T47D (cell line): ENCODE results near the gene CCDC174.

Experiments used
- DNase-seq, 2 experiments: peaks; one replicate each; pipeline versions ENCODE4 v3.0.0 to v3.0.0-alpha.2; 2011 to 2012; ENCODE audit warnings: low read depth in 1 of 2, low spot score in 1 of 2
- JUND ChIP-seq: IDR thresholded peaks from 2 replicates; pipeline ENCODE4 v1.6.1; 2012; ENCODE audit warnings: low read depth
- in situ Hi-C: cut with HindIII; loops from 2 replicates; pipeline ENCODE4 v1.10.0; 2016; ENCODE audit warnings: low sequenced_read_pairs, low pct_unique_long_range_greater_than_20kb

Gene CCDC174

DNA sequence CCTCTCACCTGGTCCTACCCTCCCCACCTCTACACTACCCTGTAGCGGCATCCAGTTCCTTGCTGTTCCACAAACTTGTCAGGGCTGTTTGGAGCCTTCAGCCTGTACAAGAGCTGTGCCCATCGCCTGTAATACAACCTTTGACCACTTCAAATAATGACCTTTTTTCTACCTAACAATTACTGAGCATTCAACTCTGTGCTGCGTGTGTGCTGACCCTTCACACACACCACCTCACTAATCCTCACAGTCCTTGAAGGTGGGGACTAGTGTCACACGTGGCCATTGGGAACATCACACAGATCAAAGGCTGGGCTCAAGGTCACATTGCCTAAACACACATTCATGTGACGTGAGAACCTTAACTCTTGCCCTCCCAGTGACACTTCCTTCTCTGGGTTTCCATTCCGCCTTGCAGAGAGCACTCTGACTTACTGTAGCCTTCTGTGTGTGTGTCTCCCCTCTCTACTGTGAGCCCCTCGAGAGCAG is 26.5 kb downstream of the CCDC174 start:
- no peak for TF ChIP-seq JUND
- in situ Hi-C loops: no loop called here
- peak in 1 of 2 experiments; percentile 11 for DNase-seq

DNA sequence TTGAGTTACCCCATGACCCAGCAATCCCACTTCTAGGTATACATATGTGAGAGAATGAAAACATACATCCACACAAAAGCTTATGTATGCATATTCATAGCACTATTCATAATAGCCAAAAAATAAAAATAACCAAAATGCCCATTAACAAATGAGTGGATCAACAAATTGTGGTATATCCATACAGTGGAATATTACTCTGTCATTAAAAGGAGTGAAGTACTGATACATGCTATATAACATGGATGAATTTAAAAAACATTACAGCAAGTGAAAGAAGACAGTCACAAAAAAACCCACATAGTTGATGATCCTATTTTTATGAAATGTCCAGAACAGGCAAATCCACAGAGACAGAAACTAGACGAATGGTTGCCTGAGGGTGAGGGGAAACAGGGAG is 28.6 kb downstream of the CCDC174 start:
- no peak for DNase-seq
- in situ Hi-C loops: no loop called here
- no peak for TF ChIP-seq JUND

DNA sequence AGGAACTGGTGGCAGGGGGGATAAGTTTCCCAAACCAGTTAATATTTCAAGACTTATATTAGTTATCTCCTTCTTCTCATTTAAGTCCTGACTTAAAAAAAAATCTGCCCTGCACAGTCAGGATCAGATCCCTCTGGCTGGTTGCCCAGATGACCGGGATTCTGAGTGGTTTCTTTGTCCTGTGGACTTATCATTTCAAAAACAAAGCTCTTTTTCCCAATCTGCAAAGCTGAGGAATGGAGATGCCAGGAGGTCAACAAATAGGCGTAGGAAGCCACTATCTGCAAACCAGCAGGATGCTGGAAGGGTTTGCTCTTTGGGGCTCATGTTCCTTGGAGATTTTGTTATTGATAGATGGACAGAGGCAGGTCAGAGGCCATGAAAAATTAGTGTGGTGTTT is 29.2 kb downstream of the CCDC174 start:
- no peak for TF ChIP-seq JUND
- no peak for DNase-seq
- in situ Hi-C loops: no loop called here

DNA sequence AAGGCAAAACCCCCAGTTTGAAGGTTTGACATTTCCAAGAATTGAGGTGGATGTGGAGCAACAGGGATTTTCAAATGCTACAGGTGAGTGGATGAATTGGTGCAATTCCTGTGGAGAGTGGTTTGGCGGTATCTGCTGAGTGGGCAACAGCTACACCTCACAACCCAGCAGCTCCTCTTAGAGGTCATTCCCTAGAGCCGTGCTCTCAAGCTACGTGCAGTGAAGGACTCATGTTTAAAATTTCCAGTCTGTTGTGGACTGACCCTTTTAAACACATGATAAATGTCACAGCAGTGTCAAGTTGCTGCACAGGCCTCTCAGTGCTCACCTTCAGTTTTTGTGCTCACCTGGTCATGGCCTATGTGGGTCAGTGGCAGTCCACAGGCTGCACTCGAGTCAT is 32.9 kb downstream of the CCDC174 start:
- TF ChIP-seq JUND: no peak
- in situ Hi-C loops: no loop called here
- no peak for DNase-seq

DNA sequence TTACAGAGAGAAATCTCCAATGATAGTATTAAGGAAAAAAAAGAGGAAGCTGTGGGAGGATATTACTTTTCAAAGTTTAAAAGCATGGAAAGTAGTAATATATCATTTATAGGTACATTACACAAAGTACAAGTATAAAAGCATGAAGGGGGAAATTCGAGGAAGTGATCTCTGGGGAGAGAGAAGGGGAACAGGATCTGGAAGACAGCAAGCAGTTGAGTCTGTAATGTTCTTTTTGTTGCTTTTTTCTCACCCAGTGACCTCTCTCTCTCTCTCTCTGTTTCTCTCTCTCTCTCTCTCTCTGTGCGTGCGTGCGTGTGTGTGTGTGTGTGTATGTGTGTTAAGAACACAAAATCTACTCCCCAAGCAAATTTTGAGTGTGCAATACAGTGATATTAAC is 33.6 kb downstream of the CCDC174 start:
- no peak for DNase-seq
- no peak for TF ChIP-seq JUND
- in situ Hi-C loops: no loop called here

DNA sequence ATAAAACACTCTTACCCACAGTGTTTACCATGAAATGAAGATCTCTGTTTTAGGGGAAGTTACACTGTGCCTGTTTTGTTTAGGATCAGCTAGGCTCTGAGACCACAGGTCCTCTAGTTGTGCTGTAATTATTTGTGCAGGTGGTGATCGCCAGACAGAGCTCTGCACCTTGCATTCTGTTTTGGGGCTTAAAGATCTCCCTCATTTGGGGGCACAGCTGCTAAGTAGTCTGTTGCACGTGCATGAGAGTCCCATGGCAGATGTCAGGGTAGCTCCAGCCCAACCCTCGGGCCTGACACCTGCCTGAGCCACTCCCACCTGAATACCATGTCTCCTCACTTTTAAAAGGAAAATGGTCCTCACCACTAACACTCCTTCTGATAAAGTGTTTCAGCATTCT is 35.8 kb downstream of the CCDC174 start:
- no peak for TF ChIP-seq JUND
- DNase-seq: no peak
- in situ Hi-C loops: no loop called here

DNA sequence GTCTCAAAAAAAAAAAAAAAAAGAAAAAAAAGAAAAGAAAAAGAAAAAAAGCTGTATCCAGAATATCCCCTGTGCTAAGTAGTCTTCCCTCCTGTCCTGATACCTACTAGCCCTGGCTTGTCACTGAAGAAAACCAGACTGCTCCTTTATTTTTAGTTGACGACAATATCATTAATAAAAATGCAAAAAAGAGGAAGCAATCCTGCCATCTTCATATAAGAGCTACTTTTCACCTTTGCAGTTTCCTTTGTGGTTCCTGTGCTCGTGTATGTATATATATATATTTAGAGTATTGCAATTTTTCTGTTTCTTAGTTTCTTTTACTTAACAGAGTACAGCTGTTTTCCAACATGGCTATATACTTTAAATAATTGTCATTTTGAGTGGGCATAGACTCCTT is 37.0 kb downstream of the CCDC174 start:
- in situ Hi-C loops: no loop called here
- DNase-seq: no peak
- no peak for TF ChIP-seq JUND

DNA sequence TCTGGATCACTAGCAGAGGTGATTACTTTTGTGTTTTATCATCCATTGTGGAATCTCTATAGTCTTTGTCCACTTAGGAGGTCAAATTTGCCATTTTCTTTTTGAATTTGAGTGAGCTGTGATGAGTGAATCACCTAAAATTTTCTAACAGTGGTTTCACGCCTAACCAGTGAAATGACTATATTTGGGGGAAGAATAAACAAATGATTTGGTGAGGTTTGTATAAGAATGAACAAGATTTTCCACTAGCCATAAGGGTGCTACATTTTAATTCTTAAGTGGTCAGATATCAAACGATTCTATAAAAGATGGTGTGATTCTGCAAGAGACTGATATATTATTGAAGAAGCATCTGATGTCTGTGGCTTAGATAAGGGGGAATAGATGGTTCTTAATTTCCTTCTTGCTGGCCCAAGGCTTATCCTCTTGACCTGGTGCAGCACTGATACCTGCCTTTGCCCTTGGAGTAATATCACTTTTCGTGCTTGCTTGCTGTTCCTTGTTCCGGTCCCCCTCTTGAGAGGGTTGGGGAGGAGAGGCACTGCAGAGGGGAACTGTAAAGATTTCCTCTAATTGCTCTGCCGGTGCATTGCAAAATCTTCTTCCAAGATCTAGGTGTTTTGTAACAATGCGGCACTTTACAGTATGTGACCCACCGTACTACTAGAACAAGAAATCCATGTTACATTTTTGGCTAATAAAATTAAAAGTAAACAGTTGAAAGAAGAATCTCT is 37.9 kb downstream of the CCDC174 start:
- in situ Hi-C loops: no loop called here

DNA sequence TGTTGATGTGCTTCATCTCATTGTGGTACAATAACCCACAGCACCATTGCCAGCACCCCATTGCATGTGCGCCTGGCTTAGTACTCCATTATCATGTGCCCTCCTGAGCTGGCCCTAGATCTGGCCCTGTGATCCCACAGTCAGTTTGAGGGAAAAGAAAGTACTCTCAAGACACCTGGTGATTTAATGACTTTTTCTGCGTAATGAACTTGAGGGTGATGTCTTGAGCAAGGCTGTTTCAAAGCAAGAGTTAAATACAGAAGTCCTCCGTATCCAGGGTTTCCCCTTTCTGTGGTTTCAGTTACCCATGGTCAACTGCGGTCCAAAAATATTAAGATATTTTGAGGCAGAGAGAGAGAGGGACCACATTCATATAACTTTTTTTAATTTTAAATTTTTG is 39.7 kb downstream of the CCDC174 start:
- DNase-seq: no peak
- no peak for TF ChIP-seq JUND
- in situ Hi-C loops: no loop called here

More for the DNA sequence above, 37.9 kb downstream of the CCDC174 start:
- DNase-seq: no peak
- no peak for TF ChIP-seq JUND

DNA sequence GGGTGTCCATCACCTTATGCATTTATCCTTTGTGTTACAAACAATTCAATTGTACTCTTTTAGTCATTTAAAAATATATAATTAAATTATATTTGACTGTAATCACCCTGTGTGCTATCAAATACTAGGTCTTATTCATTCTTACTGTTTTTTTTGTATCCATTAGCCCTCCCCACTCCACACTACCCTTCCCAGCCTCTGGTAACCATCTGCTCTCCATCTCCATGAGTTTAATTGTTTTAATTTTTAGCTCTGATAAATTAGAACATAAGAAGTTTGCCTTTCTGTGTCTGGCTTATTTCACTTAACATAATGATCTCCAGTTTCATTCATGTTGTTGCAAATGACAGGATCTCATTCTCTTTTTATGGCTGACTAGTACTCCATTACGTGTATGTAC is 40.2 kb downstream of the CCDC174 start:
- in situ Hi-C loops: no loop called here

DNA sequence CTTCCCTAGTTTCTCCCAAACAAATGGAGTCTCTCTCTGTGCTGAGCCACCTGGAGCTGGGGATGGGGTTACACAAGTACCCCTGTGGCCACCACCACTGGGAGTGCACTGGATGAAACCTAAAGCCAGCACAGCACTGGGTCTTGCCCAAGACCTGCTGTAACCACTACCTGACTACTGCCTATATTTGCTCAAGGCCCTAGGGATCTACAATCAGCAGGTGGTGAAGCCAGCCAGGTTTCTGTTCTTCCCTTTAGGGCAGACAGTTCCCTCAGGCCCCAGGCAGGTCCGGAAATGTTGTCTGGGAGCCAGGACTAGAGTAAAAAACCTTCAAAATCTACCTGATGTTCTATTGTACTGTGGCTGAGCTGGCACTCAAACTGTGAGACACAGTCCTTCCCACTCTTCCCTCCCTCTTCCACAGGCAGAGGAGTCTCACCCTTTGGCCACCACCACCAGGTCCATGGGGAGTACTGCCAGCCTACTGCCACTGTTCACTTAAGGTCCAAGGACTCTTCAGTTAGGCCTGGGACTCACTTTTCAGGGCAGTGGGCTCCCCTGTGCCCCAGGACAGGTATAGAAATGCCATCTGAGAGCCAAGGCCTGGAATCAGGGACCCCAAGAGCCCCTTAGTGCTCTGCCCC is 47.2 kb downstream of the CCDC174 start:
- in situ Hi-C loops: no loop called here
- DNase-seq: peak in 1 of 2 experiments; percentile 25
- no peak for TF ChIP-seq JUND

More for the DNA sequence above, 40.2 kb downstream of the CCDC174 start:
- DNase-seq: no peak
- TF ChIP-seq JUND: no peak

DNA sequence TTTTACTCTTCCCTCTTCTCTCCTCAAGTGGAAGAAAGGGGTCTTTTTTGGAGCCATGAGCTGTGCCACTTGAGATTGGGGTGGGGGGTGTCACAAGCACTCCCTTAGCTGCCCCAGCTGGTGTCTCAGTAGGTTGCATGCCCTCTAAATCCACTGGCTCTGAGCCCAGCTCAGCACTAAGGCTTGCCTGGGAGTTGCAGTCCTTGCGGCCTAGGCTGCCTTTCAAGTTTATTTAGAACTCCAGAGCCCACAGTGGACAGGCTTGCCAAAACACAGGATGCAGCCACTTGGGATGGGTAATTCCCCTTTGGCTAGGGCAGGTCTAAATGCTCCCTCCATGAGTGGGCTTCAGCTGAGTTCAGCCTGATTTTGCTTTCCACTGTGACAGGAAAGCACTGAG is 48.1 kb downstream of the CCDC174 start:
- in situ Hi-C loops: no loop called here
- peak in 1 of 2 experiments; percentile 28 for DNase-seq
- TF ChIP-seq JUND: no peak

DNA sequence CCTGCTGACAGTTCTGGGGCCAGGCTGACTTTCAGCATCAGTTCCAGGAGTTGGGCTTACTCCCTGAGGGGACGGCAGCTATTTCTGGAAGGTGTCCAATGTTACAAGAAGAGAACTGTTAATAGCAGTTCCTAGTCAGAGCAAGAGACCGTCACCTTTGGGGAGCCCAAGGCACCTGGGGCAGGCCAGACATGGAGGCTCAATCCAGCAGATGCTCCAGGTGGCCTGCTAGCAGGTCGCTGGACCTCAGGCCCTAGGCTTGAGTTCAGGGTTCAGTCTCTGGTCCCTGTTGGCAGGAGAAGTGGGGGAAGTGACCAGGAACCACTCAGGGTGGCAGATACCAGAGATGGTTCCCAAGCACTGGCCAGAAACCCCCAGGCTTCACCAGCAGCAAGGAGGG is 49.3 kb downstream of the CCDC174 start:
- TF ChIP-seq JUND: no peak
- in situ Hi-C loops: no loop called here
- DNase-seq: no peak
